Thyroid gland (tissue), 4 donors: ENCODE data around the gene HOXB2. TPM values are rescaled to one million over a fixed set of nuclear protein-coding genes. Genes with fewer than 3 reads are reported as not detected.

ENCODE experiments used
- DNase-seq, 2 donors: peaks; one replicate each; pipeline ENCODE4 v3.0.0-alpha.2; 2019
- H3K27ac ChIP-seq, 3 donors: fragments of 200-600 bp; sonication (generic); 1 replicate in 2 of 3; 2 replicates in 1 of 3; pipeline ENCODE4 v1.5.1; 2016 to 2019; ENCODE audit warnings: mild to moderate bottlenecking in 1 of 3, moderate library complexity in 1 of 3
- H3K27me3 ChIP-seq: fragments of 200-600 bp; sonication (generic); one replicate; pipeline ENCODE4 v1.5.1; 2019
- H3K36me3 ChIP-seq, 2 donors: fragments of 200-600 bp; sonication (generic); one replicate each; pipeline ENCODE4 v1.5.1; 2016 to 2019
- H3K4me1 ChIP-seq, 2 donors: fragments of 200-600 bp; sonication (generic); one replicate each; pipeline ENCODE4 v1.5.1; 2017 to 2019
- H3K4me3 ChIP-seq, 3 donors: fragments of 200-600 bp; sonication (generic); replicated peaks in 1 of 3; 1 replicate in 2 of 3; 2 replicates in 1 of 3; pipeline ENCODE4 v1.5.1; 2016; ENCODE audit warnings: mild to moderate bottlenecking in 1 of 3
- H3K9me3 ChIP-seq: fragments of 200-600 bp; sonication (generic); one replicate; pipeline ENCODE4 v1.5.1; 2017
- POLR2A ChIP-seq, 2 donors: fragments of 450-650 bp; IDR thresholded peaks; one replicate each; pipeline ENCODE4 v1.6.1; 2017; ENCODE audit warnings: antibody characterized with exemption in 2 of 2, mild to moderate bottlenecking in 2 of 2, moderate library complexity in 1 of 2
- WGBS, 2 donors: methylation state at CpG; one replicate each; pipeline ENCODE4 v1.1.5; 2017; 5-methylcytosine and 5-hydroxymethylcytosine counted together
- intact Hi-C: fragments of 100-400 bp; cut with DNase I; formaldehyde crosslinking; loops from one replicate; pipeline ENCODE4 v1.15.1; 2023
- total RNA-seq, 4 donors: library from RNA; depleted of rRNA; stranded (reverse); fragments of >200 nt; gene quantifications; one replicate each; pipeline ENCODE4 v1.2.3, GENCODE V29; 2016
- TF ChIP-seq, protein P1 (sequence below), 6 experiments: fragments of 200-600 bp in 3 of 6; fragments of 450-650 bp in 3 of 6; sonication (generic) in 3 of 6; IDR thresholded peaks; one replicate each; pipeline ENCODE4 v1.5.1; 2016 to 2019; ENCODE audit warnings: antibody characterized with exemption in 6 of 6, mild to moderate bottlenecking in 2 of 6, inconsistent platforms in 1 of 6, moderate library complexity in 1 of 6

HOXB2 gene
- total RNA-seq, 4 donors from 2014 or later = 2.6 to 9.4 (median 5.2) TPM

- Histone ChIP-seq H3K27ac (peak overlapping the region in 1 of 3 donors; percentile 38), H3K4me3 (no peak overlapping the region), H3K27me3 (peaks cover 50% of the 10 kb centered on the region), H3K9me3 (no peaks in the 10 kb centered on the region), H3K4me1 (no peaks in the 10 kb centered on the region), H3K36me3 (no peaks in the 10 kb centered on the region)
- intact Hi-C loops = no loop called here
- TF ChIP-seq POLR2A (IDR thresholded peaks at IDR 0.05) = no peak
- TF ChIP-seq, protein P1, sequence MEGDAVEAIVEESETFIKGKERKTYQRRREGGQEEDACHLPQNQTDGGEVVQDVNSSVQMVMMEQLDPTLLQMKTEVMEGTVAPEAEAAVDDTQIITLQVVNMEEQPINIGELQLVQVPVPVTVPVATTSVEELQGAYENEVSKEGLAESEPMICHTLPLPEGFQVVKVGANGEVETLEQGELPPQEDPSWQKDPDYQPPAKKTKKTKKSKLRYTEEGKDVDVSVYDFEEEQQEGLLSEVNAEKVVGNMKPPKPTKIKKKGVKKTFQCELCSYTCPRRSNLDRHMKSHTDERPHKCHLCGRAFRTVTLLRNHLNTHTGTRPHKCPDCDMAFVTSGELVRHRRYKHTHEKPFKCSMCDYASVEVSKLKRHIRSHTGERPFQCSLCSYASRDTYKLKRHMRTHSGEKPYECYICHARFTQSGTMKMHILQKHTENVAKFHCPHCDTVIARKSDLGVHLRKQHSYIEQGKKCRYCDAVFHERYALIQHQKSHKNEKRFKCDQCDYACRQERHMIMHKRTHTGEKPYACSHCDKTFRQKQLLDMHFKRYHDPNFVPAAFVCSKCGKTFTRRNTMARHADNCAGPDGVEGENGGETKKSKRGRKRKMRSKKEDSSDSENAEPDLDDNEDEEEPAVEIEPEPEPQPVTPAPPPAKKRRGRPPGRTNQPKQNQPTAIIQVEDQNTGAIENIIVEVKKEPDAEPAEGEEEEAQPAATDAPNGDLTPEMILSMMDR (IDR thresholded peaks at IDR 0.05) = no peak
- DNase-seq = no peak
- WGBS, 2 donors = 30 to 33% methylated on average over 5 of the region's 5 CpGs
Observed at GRCh38 chr17:48556229-48556575, 11.3 kb upstream of the HOXB2 start.

DNA sequence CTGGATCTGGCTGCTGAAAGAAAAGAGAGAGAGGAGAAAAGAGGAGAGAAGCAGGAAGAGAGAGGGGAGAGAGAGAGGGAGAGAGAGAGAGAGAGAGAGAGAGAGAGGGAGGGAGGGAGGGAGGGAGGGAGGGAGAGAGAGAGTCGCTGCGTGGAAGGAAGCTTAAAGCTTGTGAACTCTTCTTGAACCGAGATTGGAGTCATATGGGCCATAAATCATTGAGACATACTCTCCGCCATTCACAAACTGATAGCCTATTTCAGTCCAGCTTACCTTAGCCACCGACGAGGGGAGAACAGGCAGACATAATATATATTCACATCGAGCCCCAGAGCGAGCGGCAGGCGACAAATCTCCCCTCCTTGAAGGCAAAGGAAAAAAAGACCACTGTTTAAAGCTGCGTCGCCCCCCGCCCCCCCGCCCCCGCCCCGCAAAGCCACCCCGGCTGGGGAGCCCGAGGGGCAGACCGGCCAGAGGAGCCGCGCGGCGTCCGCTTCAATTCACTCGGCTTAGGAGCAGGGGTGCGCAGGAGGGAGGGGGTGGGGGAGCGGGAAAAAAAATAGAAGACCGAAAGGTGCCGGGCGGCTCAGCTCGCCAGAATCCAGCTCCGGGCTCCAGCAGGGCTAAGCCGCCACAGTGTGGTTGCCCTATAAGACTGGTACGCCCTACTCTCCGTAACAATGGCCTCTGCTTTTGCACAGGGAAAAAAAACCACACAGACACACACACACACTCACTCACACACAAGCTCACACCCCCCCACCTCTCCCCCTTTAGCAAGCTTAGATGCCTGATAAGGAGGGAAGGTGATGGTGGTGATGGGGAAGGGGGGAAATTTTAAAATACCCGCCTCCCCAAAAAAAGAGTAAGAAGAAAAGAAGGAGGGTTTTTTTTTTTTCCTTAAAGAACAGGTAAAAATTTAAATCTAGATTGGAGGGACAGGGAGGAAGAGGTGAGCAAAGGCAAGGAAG lies 10.6 kb upstream of the HOXB2 start:
- intact Hi-C loops = no loop called here
- Histone ChIP-seq H3K9me3 (no peaks in the 10 kb centered on the region), H3K27me3 (peaks cover 54% of the 10 kb centered on the region), H3K27ac (peak overlapping the region; percentile 38 to 47 (median 46)), H3K36me3 (no peaks in the 10 kb centered on the region), H3K4me3 (no peak overlapping the region), H3K4me1 (no peaks in the 10 kb centered on the region)
- TF ChIP-seq, protein P1 (IDR thresholded peaks at IDR 0.05) = no peak
- TF ChIP-seq POLR2A (IDR thresholded peaks at IDR 0.05) = no peak
- DNase-seq = no peak
- 12 to 14% methylated on average over 24 to 32 of the region's 36 CpGs for WGBS, 2 donors

DNA sequence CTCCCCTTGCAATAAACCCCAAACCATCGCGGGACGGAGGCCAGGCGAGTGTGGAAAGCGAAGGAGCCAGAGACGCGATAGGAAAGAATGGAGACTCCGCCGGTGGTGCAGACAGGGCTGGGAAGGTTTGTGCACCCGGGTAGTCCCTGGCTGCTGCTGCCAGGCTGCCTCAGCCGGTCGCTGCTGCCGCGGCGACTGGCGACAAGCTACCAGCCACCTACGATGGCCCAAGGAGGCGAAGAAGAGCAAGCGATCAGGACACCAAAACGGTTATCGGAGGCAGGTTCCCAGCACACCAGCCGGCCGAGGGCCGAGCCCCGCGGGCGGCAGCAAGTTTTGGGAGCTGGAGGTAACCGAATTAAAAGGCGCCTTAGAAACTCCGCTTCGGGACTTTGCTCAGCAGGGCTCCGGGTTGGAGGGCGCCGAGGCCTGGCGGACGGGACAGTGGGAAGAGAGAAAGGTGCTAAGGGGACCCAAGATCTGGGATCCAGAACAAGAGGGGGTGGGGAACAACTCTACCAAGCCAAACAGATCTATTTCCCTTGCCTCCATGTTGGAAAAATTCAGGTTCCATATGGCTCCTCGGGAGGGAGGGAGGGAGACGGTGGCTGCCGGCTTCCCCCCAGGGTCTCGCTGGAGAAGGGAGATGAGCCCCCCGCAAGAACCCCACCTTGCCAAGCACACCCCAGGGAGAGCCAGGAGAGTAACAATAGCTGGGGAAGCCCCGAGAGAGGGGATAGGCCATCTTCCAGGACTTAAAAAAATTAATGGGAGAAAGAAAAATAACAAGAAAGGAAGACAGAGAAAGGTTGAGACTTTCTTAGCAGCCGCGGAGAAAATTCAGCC lies 9.7 kb upstream of the HOXB2 start:
- DNase-seq = no peak
- Histone ChIP-seq H3K4me3 (peak overlapping the region in 1 of 3 donors; percentile 15), H3K27me3 (peaks cover 58% of the 10 kb centered on the region), H3K36me3 (no peaks in the 10 kb centered on the region), H3K27ac (peak overlapping the region; percentile 46 to 66 (median 49)), H3K9me3 (no peaks in the 10 kb centered on the region), H3K4me1 (no peaks in the 10 kb centered on the region)
- TF ChIP-seq POLR2A (IDR thresholded peaks at IDR 0.05) = no peak
- TF ChIP-seq, protein P1 (IDR thresholded peaks at IDR 0.05) = no peak
- intact Hi-C loops = no loop called here
- WGBS, 2 donors = 20 to 34% methylated on average over 40 to 44 of the region's 44 CpGs

DNA sequence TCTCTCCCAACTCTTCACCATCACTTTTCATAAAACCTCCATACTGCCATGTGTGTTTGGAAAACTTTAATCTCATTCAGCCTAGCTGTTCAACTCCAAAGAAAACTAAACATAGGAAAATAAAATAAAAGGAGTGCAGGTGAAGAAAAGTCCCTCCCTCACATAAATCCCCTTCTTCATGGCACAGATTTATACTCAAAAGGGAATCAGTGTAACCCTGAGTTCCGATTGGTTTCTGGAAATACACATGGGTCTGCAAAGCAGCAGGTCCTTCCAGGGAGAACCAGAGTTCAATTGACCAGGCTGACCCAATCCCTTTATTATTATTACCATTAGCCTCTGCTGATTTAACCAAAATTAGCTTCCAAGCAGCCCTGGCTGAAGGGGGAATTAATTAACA lies 8.9 kb upstream of the HOXB2 start:
- peaks cover 59% of the 10 kb centered on the region for H3K27me3 ChIP-seq
- WGBS, 2 donors = 30 to 50% methylated on average over 1 of the region's 1 CpG

More for the DNA sequence above, 8.9 kb upstream of the HOXB2 start:
- Histone ChIP-seq H3K27ac (peak overlapping the region in 1 of 3 donors; percentile 49), H3K4me1 (no peaks in the 10 kb centered on the region), H3K9me3 (no peaks in the 10 kb centered on the region), H3K36me3 (no peaks in the 10 kb centered on the region), H3K4me3 (no peak overlapping the region)
- TF ChIP-seq POLR2A (IDR thresholded peaks at IDR 0.05) = no peak
- TF ChIP-seq, protein P1 (IDR thresholded peaks at IDR 0.05) = no peak
- DNase-seq = no peak
- intact Hi-C loops = no loop called here
